ENCODE results near the gene MFRP. TPM values are rescaled to one million over a fixed set of nuclear protein-coding genes. Genes with fewer than 3 reads are reported as not detected.

Gene MFRP
- polyA plus RNA-seq, 2 of the 4 experiments (the other 2 are of a cell fraction) = not detected

DNA sequence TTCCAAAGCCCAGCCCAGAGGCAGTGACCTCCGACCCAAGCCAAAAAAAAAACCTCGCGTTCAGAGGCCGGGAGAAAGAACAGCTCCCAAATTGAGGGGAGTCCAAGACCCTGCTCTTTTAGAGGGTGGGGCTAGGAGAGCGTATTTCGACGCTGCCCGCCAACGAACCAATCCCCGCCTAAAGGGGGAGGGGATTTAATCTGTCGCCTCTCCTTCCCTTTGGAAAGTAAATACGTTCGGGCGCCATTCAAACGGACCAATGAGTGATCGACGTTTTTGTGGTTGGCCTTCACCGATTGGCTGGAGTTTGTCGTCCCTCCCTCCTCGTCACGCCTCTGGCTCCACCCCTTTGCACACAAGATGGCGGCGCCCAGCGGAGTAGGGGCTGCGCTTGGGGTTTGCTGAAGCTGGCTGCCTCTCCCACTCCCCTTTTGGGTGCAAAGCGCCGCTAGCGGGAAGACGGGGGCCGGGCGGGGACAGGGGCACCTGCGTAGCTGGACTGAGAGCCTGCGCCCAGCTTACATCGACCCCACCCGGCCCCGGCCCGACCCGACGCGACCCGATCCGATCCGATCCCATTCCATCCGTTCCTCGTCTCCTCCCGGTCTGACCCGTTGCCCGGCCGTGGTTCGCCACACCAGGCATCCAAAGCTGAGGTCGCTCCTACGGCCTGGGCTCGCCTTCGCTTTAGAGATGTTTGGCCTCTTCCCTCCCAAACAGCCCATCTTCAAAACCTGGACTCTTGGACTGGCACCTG is 12.2 kb downstream of the MFRP start, which contains the start of gene RNF26:
TSS of gene RNF26 (plus strand) at position 354 of the 757 bp plus-strand sequence. CDS start 596 bp downstream, outside the sequence.
- POLR2A ChIA-PET = no interaction called here
- ATAC-seq (peak; percentile 81 to 89), FAIRE-seq (no peak), DNase-seq (ENCODE audit: low read depth in 1 of 2, low spot score in 1 of 2) (peak; percentile 96 to 97)
- H3K27ac ChIP-seq = peak within 1 kb of the TSS; percentile 79 to 94
- 0 out of 2 replicates have a peak, but pooled peaks have one; percentile 55 for TF ChIP-seq HDAC2 (IDR thresholded peaks at IDR 0.05)
- peak; percentile 96 for TF ChIP-seq KDM5A (IDR thresholded peaks at IDR 0.05)
- TF ChIP-seq RFX5 (IDR thresholded peaks at IDR 0.05) = 0 out of 2 replicates have a peak, but pooled peaks have one; percentile 45
- TF ChIP-seq JUN (IDR thresholded peaks at IDR 0.05) = peak in 1 of 2 experiments; percentile 65; a peak in 1 of 5 replicates
- TF ChIP-seq HOXB13 (CRISPR knock-in tag; IDR thresholded peaks at IDR 0.05; ENCODE audit: low read depth) = no peak
- TF ChIP-seq PHF8 (IDR thresholded peaks at IDR 0.05; ENCODE audit: borderline replicate concordance, low read depth) = 0 out of 2 replicates have a peak, but pooled peaks have one; percentile 49
- TF ChIP-seq POLR2A (IDR thresholded peaks at IDR 0.05; ENCODE audit: low read length) = peak; percentile 53
- TF ChIP-seq, protein P1, sequence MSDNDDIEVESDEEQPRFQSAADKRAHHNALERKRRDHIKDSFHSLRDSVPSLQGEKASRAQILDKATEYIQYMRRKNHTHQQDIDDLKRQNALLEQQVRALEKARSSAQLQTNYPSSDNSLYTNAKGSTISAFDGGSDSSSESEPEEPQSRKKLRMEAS (IDR thresholded peaks at IDR 0.05) = peak; percentile 32; the same call in 1 of the 2 replicates
- TF ChIP-seq RCOR1 (IDR thresholded peaks at IDR 0.05; ENCODE audit: low read depth, low read length) = no peak
- TF ChIP-seq, protein P2, sequence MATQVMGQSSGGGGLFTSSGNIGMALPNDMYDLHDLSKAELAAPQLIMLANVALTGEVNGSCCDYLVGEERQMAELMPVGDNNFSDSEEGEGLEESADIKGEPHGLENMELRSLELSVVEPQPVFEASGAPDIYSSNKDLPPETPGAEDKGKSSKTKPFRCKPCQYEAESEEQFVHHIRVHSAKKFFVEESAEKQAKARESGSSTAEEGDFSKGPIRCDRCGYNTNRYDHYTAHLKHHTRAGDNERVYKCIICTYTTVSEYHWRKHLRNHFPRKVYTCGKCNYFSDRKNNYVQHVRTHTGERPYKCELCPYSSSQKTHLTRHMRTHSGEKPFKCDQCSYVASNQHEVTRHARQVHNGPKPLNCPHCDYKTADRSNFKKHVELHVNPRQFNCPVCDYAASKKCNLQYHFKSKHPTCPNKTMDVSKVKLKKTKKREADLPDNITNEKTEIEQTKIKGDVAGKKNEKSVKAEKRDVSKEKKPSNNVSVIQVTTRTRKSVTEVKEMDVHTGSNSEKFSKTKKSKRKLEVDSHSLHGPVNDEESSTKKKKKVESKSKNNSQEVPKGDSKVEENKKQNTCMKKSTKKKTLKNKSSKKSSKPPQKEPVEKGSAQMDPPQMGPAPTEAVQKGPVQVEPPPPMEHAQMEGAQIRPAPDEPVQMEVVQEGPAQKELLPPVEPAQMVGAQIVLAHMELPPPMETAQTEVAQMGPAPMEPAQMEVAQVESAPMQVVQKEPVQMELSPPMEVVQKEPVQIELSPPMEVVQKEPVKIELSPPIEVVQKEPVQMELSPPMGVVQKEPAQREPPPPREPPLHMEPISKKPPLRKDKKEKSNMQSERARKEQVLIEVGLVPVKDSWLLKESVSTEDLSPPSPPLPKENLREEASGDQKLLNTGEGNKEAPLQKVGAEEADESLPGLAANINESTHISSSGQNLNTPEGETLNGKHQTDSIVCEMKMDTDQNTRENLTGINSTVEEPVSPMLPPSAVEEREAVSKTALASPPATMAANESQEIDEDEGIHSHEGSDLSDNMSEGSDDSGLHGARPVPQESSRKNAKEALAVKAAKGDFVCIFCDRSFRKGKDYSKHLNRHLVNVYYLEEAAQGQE (IDR thresholded peaks at IDR 0.05) = no peak
- H3K4me1 ChIP-seq = peaks cover 19% of the 10 kb centered on the region
- CTCF ChIA-PET = interaction anchor here (0.7 to 7.7 kb wide), 4 partner anchors 12 to 40 kb away, joined by 3 to 123 read pairs (median 36); no protein-coding TSS in a partner anchor
- H3K4me2 ChIP-seq = peak within 1 kb of the TSS; percentile 79
- under 1% methylated on average over 34 of the region's 54 CpGs for WGBS (ENCODE audit: missing lambda C conversion rate)
- H3K4me3 ChIP-seq = peak within 1 kb of the TSS; percentile 72
- H3K9me3 ChIP-seq = no peaks in the 10 kb centered on the region

DNA sequence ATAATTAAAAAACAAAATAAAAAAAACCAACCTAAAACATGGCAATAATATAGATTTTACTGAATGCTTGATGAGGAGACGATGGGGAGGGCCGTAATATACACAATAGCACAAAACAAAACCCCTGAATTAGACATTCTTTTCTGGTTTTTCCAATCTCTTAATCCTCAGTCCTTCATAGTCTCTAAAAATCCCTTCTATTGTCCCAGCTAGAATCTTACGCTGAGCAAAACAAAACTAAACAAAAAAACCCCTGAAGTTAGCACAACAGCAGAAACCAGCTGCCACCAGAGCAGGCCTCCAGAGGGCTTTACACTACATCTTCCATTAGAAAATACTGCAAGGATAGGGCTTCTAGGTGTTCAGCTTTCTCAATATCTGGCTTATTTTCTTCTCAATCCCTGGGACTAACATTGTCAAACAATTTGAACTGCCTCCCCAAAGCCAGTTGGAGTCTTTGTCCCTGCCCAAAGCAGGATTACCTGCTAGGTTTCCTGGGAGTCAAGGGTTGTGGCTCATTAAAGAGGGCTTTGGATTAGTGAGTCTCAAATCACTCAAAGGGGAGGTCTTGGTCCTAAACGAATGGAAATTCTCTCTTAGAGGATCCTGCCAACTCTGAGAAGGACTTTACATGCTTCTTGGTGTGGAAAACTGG is 14.3 kb downstream of the MFRP start:
- DNase-seq (ENCODE audit: low read depth in 1 of 2, low spot score in 1 of 2) = no peak
- Histone ChIP-seq H3K4me2 (no peak overlapping the region), H3K4me3 (no peak overlapping the region), H3K4me1 (0 out of 3 replicates have a peak, but pooled peaks cover 5% of the 10 kb centered on the region), H3K27ac (no peak overlapping the region), H3K9me3 (no peaks in the 10 kb centered on the region)
- POLR2A ChIA-PET = no interaction called here
- no peak for FAIRE-seq
- no peak for ATAC-seq
- CTCF ChIA-PET = interaction anchor here (1.2 to 6.0 kb wide), 6 partner anchors 8 to 42 kb away, joined by 3 to 64 read pairs (median 5); no protein-coding TSS in a partner anchor
- WGBS (ENCODE audit: missing lambda C conversion rate) = 73% methylated on average over 4 of the region's 4 CpGs
- no peak for TF ChIP-seq ZFP36 (IDR thresholded peaks at IDR 0.05; ENCODE audit: borderline replicate concordance, partially characterized antibody)
- no peak for TF ChIP-seq FOSL2 (IDR thresholded peaks at IDR 0.05)
- TF ChIP-seq FOSL2 (CRISPR knock-in tag; IDR thresholded peaks at IDR 0.05) = no peak
- TF ChIP-seq, protein P3, sequence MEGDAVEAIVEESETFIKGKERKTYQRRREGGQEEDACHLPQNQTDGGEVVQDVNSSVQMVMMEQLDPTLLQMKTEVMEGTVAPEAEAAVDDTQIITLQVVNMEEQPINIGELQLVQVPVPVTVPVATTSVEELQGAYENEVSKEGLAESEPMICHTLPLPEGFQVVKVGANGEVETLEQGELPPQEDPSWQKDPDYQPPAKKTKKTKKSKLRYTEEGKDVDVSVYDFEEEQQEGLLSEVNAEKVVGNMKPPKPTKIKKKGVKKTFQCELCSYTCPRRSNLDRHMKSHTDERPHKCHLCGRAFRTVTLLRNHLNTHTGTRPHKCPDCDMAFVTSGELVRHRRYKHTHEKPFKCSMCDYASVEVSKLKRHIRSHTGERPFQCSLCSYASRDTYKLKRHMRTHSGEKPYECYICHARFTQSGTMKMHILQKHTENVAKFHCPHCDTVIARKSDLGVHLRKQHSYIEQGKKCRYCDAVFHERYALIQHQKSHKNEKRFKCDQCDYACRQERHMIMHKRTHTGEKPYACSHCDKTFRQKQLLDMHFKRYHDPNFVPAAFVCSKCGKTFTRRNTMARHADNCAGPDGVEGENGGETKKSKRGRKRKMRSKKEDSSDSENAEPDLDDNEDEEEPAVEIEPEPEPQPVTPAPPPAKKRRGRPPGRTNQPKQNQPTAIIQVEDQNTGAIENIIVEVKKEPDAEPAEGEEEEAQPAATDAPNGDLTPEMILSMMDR (IDR thresholded peaks at IDR 0.05) = no peak
- TF ChIP-seq, protein P4, sequence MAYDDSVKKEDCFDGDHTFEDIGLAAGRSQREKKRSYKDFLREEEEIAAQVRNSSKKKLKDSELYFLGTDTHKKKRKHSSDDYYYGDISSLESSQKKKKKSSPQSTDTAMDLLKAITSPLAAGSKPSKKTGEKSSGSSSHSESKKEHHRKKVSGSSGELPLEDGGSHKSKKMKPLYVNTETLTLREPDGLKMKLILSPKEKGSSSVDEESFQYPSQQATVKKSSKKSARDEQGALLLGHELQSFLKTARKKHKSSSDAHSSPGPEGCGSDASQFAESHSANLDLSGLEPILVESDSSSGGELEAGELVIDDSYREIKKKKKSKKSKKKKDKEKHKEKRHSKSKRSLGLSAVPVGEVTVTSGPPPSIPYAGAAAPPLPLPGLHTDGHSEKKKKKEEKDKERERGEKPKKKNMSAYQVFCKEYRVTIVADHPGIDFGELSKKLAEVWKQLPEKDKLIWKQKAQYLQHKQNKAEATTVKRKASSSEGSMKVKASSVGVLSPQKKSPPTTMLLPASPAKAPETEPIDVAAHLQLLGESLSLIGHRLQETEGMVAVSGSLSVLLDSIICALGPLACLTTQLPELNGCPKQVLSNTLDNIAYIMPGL (CRISPR knock-in tag; IDR thresholded peaks at IDR 0.05; ENCODE audit: borderline replicate concordance) = no peak
- no peak for TF ChIP-seq NR3C1 (IDR thresholded peaks at IDR 0.05)
- TF ChIP-seq RARB (CRISPR knock-in tag; IDR thresholded peaks at IDR 0.05) = no peak
- no peak for TF ChIP-seq HOXB5 (CRISPR knock-in tag; IDR thresholded peaks at IDR 0.05)
- no peak for TF ChIP-seq FOXS1 (CRISPR knock-in tag; IDR thresholded peaks at IDR 0.05)
- TF ChIP-seq RNF2 (IDR thresholded peaks at IDR 0.05; ENCODE audit: borderline replicate concordance, low read depth) = no peak
- TF ChIP-seq, protein P5, sequence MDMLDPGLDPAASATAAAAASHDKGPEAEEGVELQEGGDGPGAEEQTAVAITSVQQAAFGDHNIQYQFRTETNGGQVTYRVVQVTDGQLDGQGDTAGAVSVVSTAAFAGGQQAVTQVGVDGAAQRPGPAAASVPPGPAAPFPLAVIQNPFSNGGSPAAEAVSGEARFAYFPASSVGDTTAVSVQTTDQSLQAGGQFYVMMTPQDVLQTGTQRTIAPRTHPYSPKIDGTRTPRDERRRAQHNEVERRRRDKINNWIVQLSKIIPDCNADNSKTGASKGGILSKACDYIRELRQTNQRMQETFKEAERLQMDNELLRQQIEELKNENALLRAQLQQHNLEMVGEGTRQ (IDR thresholded peaks at IDR 0.05) = no peak
- no peak for TF ChIP-seq CHD4 (IDR thresholded peaks at IDR 0.05; ENCODE audit: borderline replicate concordance)
- TF ChIP-seq, protein P6, sequence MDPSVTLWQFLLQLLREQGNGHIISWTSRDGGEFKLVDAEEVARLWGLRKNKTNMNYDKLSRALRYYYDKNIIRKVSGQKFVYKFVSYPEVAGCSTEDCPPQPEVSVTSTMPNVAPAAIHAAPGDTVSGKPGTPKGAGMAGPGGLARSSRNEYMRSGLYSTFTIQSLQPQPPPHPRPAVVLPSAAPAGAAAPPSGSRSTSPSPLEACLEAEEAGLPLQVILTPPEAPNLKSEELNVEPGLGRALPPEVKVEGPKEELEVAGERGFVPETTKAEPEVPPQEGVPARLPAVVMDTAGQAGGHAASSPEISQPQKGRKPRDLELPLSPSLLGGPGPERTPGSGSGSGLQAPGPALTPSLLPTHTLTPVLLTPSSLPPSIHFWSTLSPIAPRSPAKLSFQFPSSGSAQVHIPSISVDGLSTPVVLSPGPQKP (IDR thresholded peaks at IDR 0.05; ENCODE audit: low read depth, low read length) = no peak
- TF ChIP-seq, protein P7, sequence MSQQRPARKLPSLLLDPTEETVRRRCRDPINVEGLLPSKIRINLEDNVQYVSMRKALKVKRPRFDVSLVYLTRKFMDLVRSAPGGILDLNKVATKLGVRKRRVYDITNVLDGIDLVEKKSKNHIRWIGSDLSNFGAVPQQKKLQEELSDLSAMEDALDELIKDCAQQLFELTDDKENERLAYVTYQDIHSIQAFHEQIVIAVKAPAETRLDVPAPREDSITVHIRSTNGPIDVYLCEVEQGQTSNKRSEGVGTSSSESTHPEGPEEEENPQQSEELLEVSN (IDR thresholded peaks at IDR 0.05; ENCODE audit: borderline replicate concordance, low read depth) = no peak
- no peak for TF ChIP-seq PHF8 (IDR thresholded peaks at IDR 0.05; ENCODE audit: borderline replicate concordance, low read depth)

Measured in A549 (cell line).